Measurements from ENCODE around the gene CLNK. TPM values are rescaled to one million over a fixed set of nuclear protein-coding genes. Genes with fewer than 3 reads are reported as not detected.

The CLNK gene
- total and polyA plus RNA-seq, 2 of the 8 experiments (the other 6 are each of a cell fraction or from before 2014, with no cell fraction given) = not detected

- TF ChIP-seq CHD7 (IDR thresholded peaks at IDR 0.05; ENCODE audit: insufficient replicate concordance, low read length) (no peak), SIN3A (conservative IDR thresholded peaks at IDR 0.05 in 1 of 2, IDR thresholded peaks at IDR 0.05 in 1 of 2; ENCODE audit: low read depth in 1 of 2, low read length in 2 of 2) (no peak)
Observed at GRCh38 chr4:10526429-10527222, 157.9 kb downstream of the CLNK start (continued).
